ENCODE results near the gene PKP4. TPM values are rescaled to one million over a fixed set of nuclear protein-coding genes. Genes with fewer than 3 reads are reported as not detected.

The PKP4 gene
- total RNA-seq, 1 donor from 2014 or later, result 64.9 TPM

GRCh38 chr2:158553257-158553656 is 96.5 kb downstream of the PKP4 start:
- DNase-seq (ENCODE audit: low spot score), result no peak
- H3K4me3 Mint-ChIP-seq (ENCODE audit: unreplicated experiment), result no peak overlapping the region
- TF ChIP-seq, protein P1, sequence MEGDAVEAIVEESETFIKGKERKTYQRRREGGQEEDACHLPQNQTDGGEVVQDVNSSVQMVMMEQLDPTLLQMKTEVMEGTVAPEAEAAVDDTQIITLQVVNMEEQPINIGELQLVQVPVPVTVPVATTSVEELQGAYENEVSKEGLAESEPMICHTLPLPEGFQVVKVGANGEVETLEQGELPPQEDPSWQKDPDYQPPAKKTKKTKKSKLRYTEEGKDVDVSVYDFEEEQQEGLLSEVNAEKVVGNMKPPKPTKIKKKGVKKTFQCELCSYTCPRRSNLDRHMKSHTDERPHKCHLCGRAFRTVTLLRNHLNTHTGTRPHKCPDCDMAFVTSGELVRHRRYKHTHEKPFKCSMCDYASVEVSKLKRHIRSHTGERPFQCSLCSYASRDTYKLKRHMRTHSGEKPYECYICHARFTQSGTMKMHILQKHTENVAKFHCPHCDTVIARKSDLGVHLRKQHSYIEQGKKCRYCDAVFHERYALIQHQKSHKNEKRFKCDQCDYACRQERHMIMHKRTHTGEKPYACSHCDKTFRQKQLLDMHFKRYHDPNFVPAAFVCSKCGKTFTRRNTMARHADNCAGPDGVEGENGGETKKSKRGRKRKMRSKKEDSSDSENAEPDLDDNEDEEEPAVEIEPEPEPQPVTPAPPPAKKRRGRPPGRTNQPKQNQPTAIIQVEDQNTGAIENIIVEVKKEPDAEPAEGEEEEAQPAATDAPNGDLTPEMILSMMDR (IDR thresholded peaks at IDR 0.05; ENCODE audit: unreplicated experiment), result no peak
- H3K4me1 Mint-ChIP-seq (ENCODE audit: unreplicated experiment), result peaks cover 2% of the 10 kb centered on the region
- no peak overlapping the region for H3K27ac Mint-ChIP-seq (ENCODE audit: unreplicated experiment)
- H3K36me3 Mint-ChIP-seq (ENCODE audit: low read depth, unreplicated experiment), result peaks cover 7% of the 10 kb centered on the region
- no peaks in the 10 kb centered on the region for H3K27me3 Mint-ChIP-seq (ENCODE audit: unreplicated experiment)
- H3K9me3 Mint-ChIP-seq (ENCODE audit: unreplicated experiment), result no peaks in the 10 kb centered on the region

GRCh38 chr2:158554996-158555395 is 98.2 kb downstream of the PKP4 start:
- H3K27ac Mint-ChIP-seq (ENCODE audit: unreplicated experiment), result no peak overlapping the region
- H3K4me1 Mint-ChIP-seq (ENCODE audit: unreplicated experiment), result peaks cover 12% of the 10 kb centered on the region

GRCh38 chr2:158556124-158556523 is 99.4 kb downstream of the PKP4 start:
- TF ChIP-seq, protein P1 (IDR thresholded peaks at IDR 0.05; ENCODE audit: unreplicated experiment), result no peak
- peaks cover 7% of the 10 kb centered on the region for H3K36me3 Mint-ChIP-seq (ENCODE audit: low read depth, unreplicated experiment)
- no peak for DNase-seq (ENCODE audit: low spot score)
- no peak overlapping the region for H3K4me3 Mint-ChIP-seq (ENCODE audit: unreplicated experiment)
- H3K27ac Mint-ChIP-seq (ENCODE audit: unreplicated experiment), result no peak overlapping the region
- peaks cover 12% of the 10 kb centered on the region for H3K4me1 Mint-ChIP-seq (ENCODE audit: unreplicated experiment)
- H3K27me3 Mint-ChIP-seq (ENCODE audit: unreplicated experiment), result no peaks in the 10 kb centered on the region
- no peaks in the 10 kb centered on the region for H3K9me3 Mint-ChIP-seq (ENCODE audit: unreplicated experiment)

More at GRCh38 chr2:158554996-158555395, 98.2 kb downstream of the PKP4 start:
- peaks cover 7% of the 10 kb centered on the region for H3K36me3 Mint-ChIP-seq (ENCODE audit: low read depth, unreplicated experiment)
- no peaks in the 10 kb centered on the region for H3K27me3 Mint-ChIP-seq (ENCODE audit: unreplicated experiment)
- no peak for DNase-seq (ENCODE audit: low spot score)
- TF ChIP-seq, protein P1 (IDR thresholded peaks at IDR 0.05; ENCODE audit: unreplicated experiment), result no peak
- no peak overlapping the region for H3K4me3 Mint-ChIP-seq (ENCODE audit: unreplicated experiment)
- H3K9me3 Mint-ChIP-seq (ENCODE audit: unreplicated experiment), result no peaks in the 10 kb centered on the region

- Mint-ChIP-seq H3K4me1 (ENCODE audit: unreplicated experiment) (peaks cover 12% of the 10 kb centered on the region), H3K27me3 (ENCODE audit: unreplicated experiment) (no peaks in the 10 kb centered on the region), H3K9me3 (ENCODE audit: unreplicated experiment) (no peaks in the 10 kb centered on the region), H3K4me3 (ENCODE audit: unreplicated experiment) (no peak overlapping the region), H3K27ac (ENCODE audit: unreplicated experiment) (no peak overlapping the region), H3K36me3 (ENCODE audit: low read depth, unreplicated experiment) (no peaks in the 10 kb centered on the region)
- TF ChIP-seq, protein P1 (IDR thresholded peaks at IDR 0.05; ENCODE audit: unreplicated experiment), result no peak
- DNase-seq (ENCODE audit: low spot score), result no peak
These were observed 101.0 kb downstream of the PKP4 start for GRCh38 chr2:158557752-158558151.

GRCh38 chr2:158559252-158559651 is 102.5 kb downstream of the PKP4 start:
- Mint-ChIP-seq H3K9me3 (ENCODE audit: unreplicated experiment) (no peaks in the 10 kb centered on the region), H3K27me3 (ENCODE audit: unreplicated experiment) (no peaks in the 10 kb centered on the region), H3K27ac (ENCODE audit: unreplicated experiment) (no peak overlapping the region), H3K36me3 (ENCODE audit: low read depth, unreplicated experiment) (no peaks in the 10 kb centered on the region), H3K4me1 (ENCODE audit: unreplicated experiment) (peaks cover 12% of the 10 kb centered on the region), H3K4me3 (ENCODE audit: unreplicated experiment) (no peak overlapping the region)
- no peak for DNase-seq (ENCODE audit: low spot score)
- TF ChIP-seq, protein P1 (IDR thresholded peaks at IDR 0.05; ENCODE audit: unreplicated experiment), result no peak

Measured in endothelial cell (in vitro differentiated cells).